AG10803 (cell line): ENCODE measurements around the gene PRRG4.
"Not testable (repeated sequence)": the region's sequence is repeated elsewhere in the genome, so short reads cannot be mapped to it uniquely, and the experiment has no call there.

ENCODE experiments used
- DNase-seq: peaks from one replicate; pipeline ENCODE4 v3.0.0; 2010; ENCODE audit warnings: low read depth
- H3K4me3 ChIP-seq: 2 replicates; pipeline ENCODE4 v1.5.1; 2011; ENCODE audit warnings: mild to moderate bottlenecking, low read length, control low read depth
- CTCF ChIP-seq: conservative IDR thresholded peaks from 2 replicates; pipeline ENCODE4 v1.5.1; 2011; ENCODE audit warnings: mild to moderate bottlenecking, low read length, control low read depth, inconsistent platforms

Gene PRRG4

GRCh38 chr11:32861850-32862577 is 32.3 kb downstream of the PRRG4 start:
- H3K4me3 ChIP-seq = no peak overlapping the region
- no peak for TF ChIP-seq CTCF
- no peak for DNase-seq

- no peak overlapping the region for H3K4me3 ChIP-seq
- no peak for TF ChIP-seq CTCF
- DNase-seq = no peak
These were observed 34.8 kb downstream of the PRRG4 start for GRCh38 chr11:32864555-32864954.

GRCh38 chr11:32868752-32869151 is 39.0 kb downstream of the PRRG4 start:
- not testable (repeated sequence) for DNase-seq, H3K4me3 ChIP-seq

GRCh38 chr11:32870676-32871075 is 40.9 kb downstream of the PRRG4 start:
- TF ChIP-seq CTCF = peak; percentile 25; the same call in 1 of the 2 replicates
- no peak for DNase-seq
- H3K4me3 ChIP-seq = no peak overlapping the region

- no peak for DNase-seq
These were observed 44.4 kb downstream of the PRRG4 start for GRCh38 chr11:32874132-32874531.

GRCh38 chr11:32881286-32881685 is 51.6 kb downstream of the PRRG4 start:
- no peak overlapping the region for H3K4me3 ChIP-seq
- DNase-seq = no peak
- TF ChIP-seq CTCF = no peak

More at GRCh38 chr11:32874132-32874531, 44.4 kb downstream of the PRRG4 start:
- H3K4me3 ChIP-seq = no peak overlapping the region
- no peak for TF ChIP-seq CTCF

- H3K4me3 ChIP-seq = no peak overlapping the region
- TF ChIP-seq CTCF = no peak
- DNase-seq = no peak
These were observed 53.7 kb downstream of the PRRG4 start for GRCh38 chr11:32883421-32883820.
